Right lobe of liver (tissue), 6 donors: ENCODE results near the gene ACOD1. TPM values are rescaled to one million over a fixed set of nuclear protein-coding genes. Genes with fewer than 3 reads are reported as not detected.
"Not testable (repeated sequence)": the region's sequence is repeated elsewhere in the genome, so short reads cannot be mapped to it uniquely, and the experiment has no call there.

Experiments
- ATAC-seq, 4 donors: fragments of 200-7000 bp; cut with Tn5 transposase; one replicate each; pipeline ENCODE4 v1.9.1; 2020; ENCODE audit warnings: mild to moderate bottlenecking in 4 of 4, moderate library complexity in 4 of 4
- DNase-seq, 3 donors: peaks; one replicate each; pipeline ENCODE4 v3.0.0-alpha.2; 2020
- H3K27ac ChIP-seq, 3 donors: fragments of 200-600 bp; one replicate each; pipeline ENCODE4 v1.8.0; 2022
- H3K27me3 ChIP-seq, 2 donors: fragments of 200-600 bp; one replicate each; pipeline ENCODE4 v1.8.0; 2022
- H3K36me3 ChIP-seq, 4 donors: fragments of 200-600 bp; sonication (generic) in 1 of 4; one replicate each; pipeline versions ENCODE4 v1.5.1 to v1.8.0; 2017 to 2022; ENCODE audit warnings: control low read depth in 1 of 4
- H3K4me1 ChIP-seq, 4 donors: fragments of 200-600 bp; sonication (generic) in 1 of 4; one replicate each; pipeline versions ENCODE4 v1.5.1 to v1.8.0; 2017 to 2022; ENCODE audit warnings: control low read depth in 1 of 4
- H3K4me3 ChIP-seq, 3 donors: fragments of 200-600 bp; one replicate each; pipeline ENCODE4 v1.8.0; 2022
- H3K9me3 ChIP-seq, 4 donors: fragments of 200-600 bp; sonication (generic) in 1 of 4; one replicate each; pipeline versions ENCODE4 v1.5.1 to v1.8.0; 2017 to 2022; ENCODE audit warnings: control low read depth in 1 of 4
- POLR2A ChIP-seq: fragments of 450-650 bp; IDR thresholded peaks from one replicate; pipeline ENCODE4 v1.6.1; 2017; ENCODE audit warnings: antibody characterized with exemption, mild to moderate bottlenecking
- WGBS: methylation state at CpG from one replicate; pipeline ENCODE4 v1.1.6; 2018; ENCODE audit warnings: low coverage, low lambda C conversion rate; ENCODE audit not compliant: insufficient coverage; ENCODE audit errors: missing lambda C conversion rate; 5-methylcytosine and 5-hydroxymethylcytosine counted together
- intact Hi-C, 2 donors: fragments of 100-400 bp; cut with DNase I; formaldehyde crosslinking; loops; one replicate each; pipeline versions ENCODE4 v1.11.2 to v1.14.1; 2022
- total RNA-seq, 6 experiments: library from RNA; depleted of rRNA in 2 of 6; stranded (reverse); fragments of >200 nt in 2 of 6; fragmentation: NEBNext Ultra II Directional in 3 of 6; extraction: Animal tissue kit (Norgen Biotek cat#: 25700) in 3 of 6; gene quantifications; one replicate each; pipeline versions ENCODE4 v1.1.0 to v1.2.4, GENCODE V29; 2016 to 2023
- TF ChIP-seq, protein P1 (sequence below), 4 donors: fragments of 200-600 bp in 3 of 4; fragments of 450-650 bp in 1 of 4; IDR thresholded peaks; one replicate each; pipeline versions ENCODE4 v1.5.1 to v1.8.0; 2016 to 2022; ENCODE audit warnings: antibody characterized with exemption in 4 of 4, mild to moderate bottlenecking in 2 of 4
- donor health status: DM: no; HTN: yes; CAD: no.
- donor health status: DM: no; HTN: no; CAD: no.
- donor health status: DM: no; HTN: no; CAD: no.
- donor health status: DM: no; HTN: yes; CAD: no.
- donor health status: DM: no; HTN: yes; CAD: no.

Gene ACOD1
- total RNA-seq, 6 experiments from 2014 or later: not detected

- Histone ChIP-seq H3K4me1 (no peaks in the 10 kb centered on the region), H3K27me3 (no peaks in the 10 kb centered on the region), H3K27ac (no peak overlapping the region), H3K36me3 (no peaks in the 10 kb centered on the region), H3K9me3 (no peaks in the 10 kb centered on the region), H3K4me3 (no peak overlapping the region)
- no peak for DNase-seq
- ATAC-seq: no peak
- intact Hi-C loops: no loop called here
- 59% methylated on average over 4 of the region's 4 CpGs for WGBS
- TF ChIP-seq POLR2A: no peak
- TF ChIP-seq, protein P1, sequence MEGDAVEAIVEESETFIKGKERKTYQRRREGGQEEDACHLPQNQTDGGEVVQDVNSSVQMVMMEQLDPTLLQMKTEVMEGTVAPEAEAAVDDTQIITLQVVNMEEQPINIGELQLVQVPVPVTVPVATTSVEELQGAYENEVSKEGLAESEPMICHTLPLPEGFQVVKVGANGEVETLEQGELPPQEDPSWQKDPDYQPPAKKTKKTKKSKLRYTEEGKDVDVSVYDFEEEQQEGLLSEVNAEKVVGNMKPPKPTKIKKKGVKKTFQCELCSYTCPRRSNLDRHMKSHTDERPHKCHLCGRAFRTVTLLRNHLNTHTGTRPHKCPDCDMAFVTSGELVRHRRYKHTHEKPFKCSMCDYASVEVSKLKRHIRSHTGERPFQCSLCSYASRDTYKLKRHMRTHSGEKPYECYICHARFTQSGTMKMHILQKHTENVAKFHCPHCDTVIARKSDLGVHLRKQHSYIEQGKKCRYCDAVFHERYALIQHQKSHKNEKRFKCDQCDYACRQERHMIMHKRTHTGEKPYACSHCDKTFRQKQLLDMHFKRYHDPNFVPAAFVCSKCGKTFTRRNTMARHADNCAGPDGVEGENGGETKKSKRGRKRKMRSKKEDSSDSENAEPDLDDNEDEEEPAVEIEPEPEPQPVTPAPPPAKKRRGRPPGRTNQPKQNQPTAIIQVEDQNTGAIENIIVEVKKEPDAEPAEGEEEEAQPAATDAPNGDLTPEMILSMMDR (IDR thresholded peaks at IDR 0.05): no peak
These were observed 34.4 kb upstream of the ACOD1 start for GRCh38 chr13:76913898-76914297.

- intact Hi-C loops: no loop called here
- no peak overlapping the region for H3K27ac ChIP-seq
- no peak for TF ChIP-seq POLR2A
- TF ChIP-seq, protein P1 (IDR thresholded peaks at IDR 0.05): no peak
- no peaks in the 10 kb centered on the region for H3K4me1 ChIP-seq
- no peaks in the 10 kb centered on the region for H3K9me3 ChIP-seq
- DNase-seq (no peak), ATAC-seq (no peak)
- 62% methylated on average over 1 of the region's 1 CpG for WGBS
- H3K36me3 ChIP-seq: no peaks in the 10 kb centered on the region
- H3K4me3 ChIP-seq: no peak overlapping the region
- no peaks in the 10 kb centered on the region for H3K27me3 ChIP-seq
These were observed 31.2 kb upstream of the ACOD1 start for GRCh38 chr13:76917095-76917494.

GRCh38 chr13:76917755-76918481, 30.4 kb upstream of the ACOD1 start:
- H3K4me3 ChIP-seq, H3K36me3 ChIP-seq, H3K27me3 ChIP-seq, H3K4me1 ChIP-seq, H3K27ac ChIP-seq, DNase-seq, intact Hi-C loops, H3K9me3 ChIP-seq: not testable (repeated sequence)
- WGBS: 60% methylated on average over 2 of the region's 12 CpGs
- peak in 1 of 4 donors; percentile 82 for ATAC-seq

- H3K36me3 ChIP-seq: no peaks in the 10 kb centered on the region
- no peak for DNase-seq
- ATAC-seq: no peak
- no peaks in the 10 kb centered on the region for H3K4me1 ChIP-seq
- H3K27me3 ChIP-seq: no peaks in the 10 kb centered on the region
- intact Hi-C loops: no loop called here
- no peaks in the 10 kb centered on the region for H3K9me3 ChIP-seq
- TF ChIP-seq, protein P1 (IDR thresholded peaks at IDR 0.05): no peak
- TF ChIP-seq POLR2A: no peak
- WGBS: 78% methylated on average over 1 of the region's 1 CpG
- no peak overlapping the region for H3K27ac ChIP-seq
- no peak overlapping the region for H3K4me3 ChIP-seq
These were observed 26.8 kb upstream of the ACOD1 start for GRCh38 chr13:76921516-76921915.

DNA sequence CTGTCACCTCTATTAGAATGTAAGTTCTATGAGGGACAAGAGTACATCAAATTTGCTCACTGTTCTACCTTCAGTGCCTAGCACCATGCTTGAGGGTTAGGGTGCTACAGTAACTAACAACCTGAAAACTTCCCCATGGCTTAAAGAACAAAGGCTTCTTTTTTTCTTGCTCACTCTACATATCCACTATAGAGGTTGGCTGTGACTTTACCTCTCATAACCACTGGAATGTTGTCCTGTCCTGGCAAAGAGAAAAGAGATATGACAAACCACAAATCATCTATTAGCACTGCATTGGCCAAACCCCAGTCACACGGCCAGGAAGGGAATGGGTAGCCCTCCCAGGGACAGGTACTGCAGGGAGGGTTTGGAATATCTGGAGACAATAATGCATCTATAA, 23.2 kb upstream of the ACOD1 start:
- intact Hi-C loops: no loop called here
- no peaks in the 10 kb centered on the region for H3K36me3 ChIP-seq
- no peak overlapping the region for H3K27ac ChIP-seq
- 20% methylated on average over 1 of the region's 1 CpG for WGBS
- TF ChIP-seq, protein P1 (IDR thresholded peaks at IDR 0.05): no peak
- no peak for TF ChIP-seq POLR2A
- H3K27me3 ChIP-seq: no peaks in the 10 kb centered on the region
- H3K4me1 ChIP-seq: no peaks in the 10 kb centered on the region
- H3K4me3 ChIP-seq: no peak overlapping the region
- ATAC-seq: no peak
- DNase-seq: no peak
- H3K9me3 ChIP-seq: no peaks in the 10 kb centered on the region
